K562 (cell line): ENCODE results near the gene S1PR1. TPM values are rescaled to one million over a fixed set of nuclear protein-coding genes. Genes with fewer than 3 reads are reported as not detected.

Experiments used
- ATAC-seq: fragments of 200-7000 bp; cut with Tn5 transposase; 3 replicates; pipeline ENCODE4 v1.9.1; 2020; ENCODE audit warnings: moderate library complexity
- BruUV-seq: library from RNA; stranded (reverse); fragments of 400-500 nt; replicated peaks from 2 replicates; lab custom pipeline; 2021; lab: Mats Ljungman, UMichigan
- CTCF ChIA-PET: fragments of 300-600 bp; formaldehyde crosslinking; extraction: SDS; loops from one replicate; lab custom pipeline; 2021; ENCODE audit warnings: low intra/inter-chr PET ratio; lab: Yijun Ruan, JAX
- POLR2A ChIA-PET: fragments of 300-600, 350-650 bp; sonication (Branson Sonifier 250); formaldehyde crosslinking; extraction: SDS; loops from one replicate; lab custom pipeline; 2021; ENCODE audit warnings: antibody characterized with exemption, inconsistent platforms; lab: Yijun Ruan, JAX
- DNase-seq, 4 experiments: peaks; one replicate each; pipeline versions ENCODE4 v3.0.0 to v3.0.0-alpha.2; 2011 to 2018; ENCODE audit warnings: low spot score in 3 of 4, mixed read lengths in 3 of 4; ENCODE audit errors: extremely low read depth in 1 of 4
- FAIRE-seq: peaks from 2 replicates; lab custom pipeline; 2011; peaks lifted over from hg19 to GRCh38; lab: Jason Lieb, UNC
- H2AFZ ChIP-seq: 2 replicates; pipeline ENCODE4 v1.6.0; 2011; ENCODE audit warnings: low read depth, low read length, control low read depth, inconsistent platforms
- H3K27ac ChIP-seq: fragments of 200-600 bp; 3 replicates; pipeline ENCODE4 v1.8.0; 2011; ENCODE audit warnings: low read depth, mild to moderate bottlenecking, control low read depth, inconsistent platforms, low read length, moderate library complexity, mixed read lengths; ENCODE audit errors: extremely low read depth
- H3K27me3 ChIP-seq, 2 experiments: fragments of 300-600 bp in 1 of 2; 2 replicates in 1 of 2; 3 replicates in 1 of 2; pipeline versions ENCODE4 v1.6.0 to v1.8.0; 2011; ENCODE audit warnings: inconsistent platforms in 2 of 2, low read length in 2 of 2, mild to moderate bottlenecking in 1 of 2, mixed read lengths in 1 of 2, moderate library complexity in 1 of 2; ENCODE audit not compliant: control insufficient read depth in 2 of 2, insufficient read depth in 2 of 2
- H3K36me3 ChIP-seq: fragments of 300-600 bp; 3 replicates; pipeline ENCODE4 v1.8.0; 2011; ENCODE audit warnings: mild to moderate bottlenecking, low read length, inconsistent platforms; ENCODE audit not compliant: control insufficient read depth, insufficient read depth
- H3K4me1 ChIP-seq, 2 experiments: fragments of 200-600 bp in 1 of 2; replicated peaks in 1 of 2; 2 replicates in 1 of 2; 3 replicates in 1 of 2; pipeline versions ENCODE4 v1.5.1 to v1.8.0; 2011; ENCODE audit warnings: inconsistent platforms in 2 of 2, low read length in 2 of 2, mild to moderate bottlenecking in 1 of 2, mixed read lengths in 1 of 2, moderate library complexity in 1 of 2; ENCODE audit not compliant: control insufficient read depth in 2 of 2, insufficient read depth in 2 of 2
- H3K4me2 ChIP-seq: 2 replicates; pipeline ENCODE4 v1.6.1; 2011; ENCODE audit warnings: low read length, control low read depth, inconsistent platforms, mixed read lengths; ENCODE audit not compliant: insufficient read depth
- H3K4me3 ChIP-seq: fragments of 200-600 bp; sonication (generic), shearing (Covaris generic); 2 replicates; pipeline ENCODE4 v1.5.1; 2016; ENCODE audit warnings: control low read depth, inconsistent platforms
- H3K79me2 ChIP-seq: fragments of 200-600 bp; 3 replicates; pipeline ENCODE4 v1.8.0; 2011; ENCODE audit warnings: low read length, inconsistent platforms; ENCODE audit not compliant: control insufficient read depth, insufficient read depth
- H3K9ac ChIP-seq, 2 experiments: 2 replicates each; pipeline versions ENCODE4 v1.6.0 to v1.6.1; 2011; ENCODE audit warnings: low read depth in 2 of 2, low read length in 2 of 2, control low read depth in 1 of 2, inconsistent platforms in 1 of 2, mild to moderate bottlenecking in 1 of 2, mixed read lengths in 1 of 2; ENCODE audit not compliant: insufficient read depth in 1 of 2
- H3K9me1 ChIP-seq: one replicate; pipeline ENCODE4 v1.6.0; 2011; ENCODE audit warnings: inconsistent platforms, mild to moderate bottlenecking, low read length, moderate library complexity; ENCODE audit not compliant: control insufficient read depth, insufficient read depth
- H3K9me3 ChIP-seq: replicated peaks from 2 replicates; pipeline ENCODE4 v1.5.1; 2011; ENCODE audit warnings: low read depth, low read length, inconsistent platforms; ENCODE audit not compliant: control insufficient read depth, insufficient read depth
- H4K20me1 ChIP-seq: replicated peaks from 2 replicates; pipeline ENCODE4 v1.6.1; 2011; ENCODE audit warnings: low read length, inconsistent platforms, mixed read lengths; ENCODE audit not compliant: control insufficient read depth, insufficient read depth
- ATF4 ChIP-seq: fragments of 450-650 bp; formaldehyde crosslinking; IDR thresholded peaks from 2 replicates; pipeline ENCODE4 v1.4.0; 2022; ENCODE audit warnings: mild to moderate bottlenecking, moderate library complexity
- CBFA2T3 ChIP-seq: fragments of 450-650 bp; IDR thresholded peaks from 2 replicates; pipeline ENCODE4 v1.6.1; 2017
- CEBPG ChIP-seq, 3 experiments: fragments of 200-800 bp in 1 of 3; sonication (Bioruptor generic) in 1 of 3; sonication (generic) in 1 of 3; formaldehyde crosslinking in 1 of 3; IDR thresholded peaks in 2 of 3; conservative IDR thresholded peaks in 1 of 3; 2 replicates each; pipeline versions ENCODE4 v1.6.1 to v1.8.0; 2016 to 2022; ENCODE audit warnings: missing compliant biosample characterization in 2 of 3, missing genetic modification characterization in 2 of 3, mild to moderate bottlenecking in 1 of 3, missing genetic modification reagents in 1 of 3
- CHD1 ChIP-seq: fragments of 200-600 bp; sonication (generic); IDR thresholded peaks from one replicate; pipeline ENCODE4 v1.6.1; 2012; ENCODE audit warnings: mild to moderate bottlenecking, moderate library complexity, low read length, inconsistent platforms
- DDX20 ChIP-seq: fragments of 450-650 bp; IDR thresholded peaks from 2 replicates; pipeline ENCODE4 v1.6.1; 2016; ENCODE audit warnings: missing genetic modification characterization, low read depth, mild to moderate bottlenecking, missing compliant biosample characterization, moderate library complexity
- FOXK2 ChIP-seq, 2 experiments: fragments of 450-650 bp; IDR thresholded peaks in 1 of 2; conservative IDR thresholded peaks in 1 of 2; 2 replicates each; pipeline ENCODE4 v1.6.1; 2016; ENCODE audit warnings: low read depth in 2 of 2, mild to moderate bottlenecking in 1 of 2
- GATA2 ChIP-seq: sonication (generic); formaldehyde crosslinking; IDR thresholded peaks from 2 replicates; pipeline ENCODE4 v1.4.0; 2020; ENCODE audit warnings: mild to moderate bottlenecking, missing genetic modification reagents
- IRF9 ChIP-seq: fragments of 450-650 bp; IDR thresholded peaks from 2 replicates; pipeline ENCODE4 v1.6.1; 2016; ENCODE audit warnings: missing biosample characterization, missing genetic modification characterization
- MEIS2 ChIP-seq: fragments of 450-650 bp; IDR thresholded peaks from 2 replicates; pipeline ENCODE4 v1.6.1; 2014; ENCODE audit warnings: mild to moderate bottlenecking; ENCODE audit not compliant: partially characterized antibody
- NFRKB ChIP-seq: fragments of 450-650 bp; IDR thresholded peaks from 2 replicates; pipeline ENCODE4 v1.6.1; 2016; ENCODE audit warnings: low read depth
- PBX2 ChIP-seq, 2 experiments: IDR thresholded peaks in 1 of 2; conservative IDR thresholded peaks in 1 of 2; 2 replicates each; pipeline ENCODE4 v1.6.1; 2016; ENCODE audit warnings: low read depth in 2 of 2, mild to moderate bottlenecking in 1 of 2, missing compliant biosample characterization in 1 of 2, missing genetic modification characterization in 1 of 2, moderate library complexity in 1 of 2
- PTBP1 ChIP-seq: fragments of 200-400 bp; formaldehyde crosslinking; IDR thresholded peaks from 2 replicates; pipeline ENCODE4 v1.6.1; 2017; ENCODE audit warnings: low read depth, low read length
- TCF3 ChIP-seq: sonication (generic); formaldehyde crosslinking; IDR thresholded peaks from 2 replicates; pipeline ENCODE4 v1.4.0; 2020; ENCODE audit warnings: mild to moderate bottlenecking, missing genetic modification reagents
- ZNF23 ChIP-seq: fragments of 250-450 bp; sonication (Bioruptor Pico); IDR thresholded peaks from 2 replicates; pipeline ENCODE4 v1.4.0; 2020; ENCODE audit warnings: mild to moderate bottlenecking
- ZNF324 ChIP-seq: fragments of 250-450 bp; sonication (Bioruptor Pico); IDR thresholded peaks from 2 replicates; pipeline ENCODE4 v1.4.0; 2020; ENCODE audit warnings: mild to moderate bottlenecking
- WGBS: fragments of 100-300 bp; shearing (Covaris generic); methylation state at CpG from one replicate; pipeline ENCODE4 v1.1.6; 2016; ENCODE audit warnings: low coverage, mixed read lengths; ENCODE audit not compliant: insufficient coverage; ENCODE audit errors: missing lambda C conversion rate; 5-methylcytosine and 5-hydroxymethylcytosine counted together
- in situ Hi-C: fragments of 300-500 bp; cut with MboI; formaldehyde crosslinking; loops from 4 replicates; pipeline ENCODE4 v1.15.0; 2018; ENCODE audit warnings: inconsistent platforms, mixed read lengths
- intact Hi-C: fragments of 100-400 bp; cut with micrococcal nuclease; formaldehyde crosslinking; loops from 2 replicates; pipeline ENCODE4 v1.14.2; 2022
- polyA plus RNA-seq, 8 experiments: library from polyadenylated mRNA; depleted of rRNA in 4 of 8; stranded (reverse) in 5 of 8; unstranded in 3 of 8; fragments of >200 nt; fragmentation: Nextera tagmentation in 2 of 8; fragmentation: Illumina TruSeq in 1 of 8; extraction: Ambion mirVana in 2 of 8; extraction: Trizol in 1 of 8; gene quantifications; 2 replicates each; pipeline versions ENCODE4 v1.2.1 to v1.2.3, GENCODE V29; 2011 to 2014; ENCODE audit warnings: inconsistent platforms in 1 of 8, missing spikeins in 1 of 8
- total RNA-seq, 7 experiments: library from RNA; depleted of rRNA in 6 of 7; stranded (reverse); fragments of >200 nt in 6 of 7; fragmentation: Illumina TruSeq in 2 of 7; extraction: Trizol in 2 of 7; gene quantifications; 2 replicates each; pipeline versions ENCODE4 v1.2.1 to v1.2.3, GENCODE V29; 2011 to 2021; ENCODE audit warnings: low replicate concordance in 1 of 7

The S1PR1 gene
- total and polyA plus RNA-seq, 9 of the 15 experiments (the other 6 are each of a cell fraction or from before 2014, with no cell fraction given): 0.22 to 1.2 (median 0.43) TPM

DNA sequence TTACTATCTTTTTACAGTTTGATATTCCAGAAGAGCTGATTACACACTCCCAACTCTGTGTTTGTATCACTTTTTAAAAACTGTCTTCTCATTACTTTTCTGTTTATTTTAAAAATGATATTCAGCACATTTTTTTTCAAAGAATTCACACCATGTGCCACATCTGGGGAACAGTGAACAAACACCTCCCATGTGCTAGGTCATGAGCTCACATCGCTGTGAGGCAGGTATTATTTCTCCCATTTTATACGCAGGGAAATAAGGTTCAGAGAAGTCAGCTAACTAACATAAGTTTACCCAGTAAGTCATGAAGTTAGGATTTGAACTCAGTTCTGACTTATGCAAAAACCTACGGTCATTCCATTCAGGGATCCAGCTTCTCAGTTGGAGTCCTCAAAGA, 44.9 kb downstream of the S1PR1 start (continued):
- TF ChIP-seq IRF9 (tag) (no peak), ATF4 (CRISPR knock-in tag) (no peak), NFRKB (no peak), DDX20 (no peak), FOXK2 (conservative IDR thresholded peaks at IDR 0.05 in 1 of 2, IDR thresholded peaks at IDR 0.05 in 1 of 2; ENCODE audit: low read depth in 2 of 2) (no peak)
- TF ChIP-seq, all 486 proteins: peak for 2

- POLR2A ChIA-PET: no interaction called here
- Histone ChIP-seq H2AFZ (no peak overlapping the region), H3K27ac (no peak overlapping the region), H3K4me2 (no peak overlapping the region), H3K9ac (no peak overlapping the region), H3K27me3 (no peaks in the 10 kb centered on the region; a peak in 1 of 5 replicates), H3K36me3 (no peaks in the 10 kb centered on the region), H3K4me1 (peaks cover 9 to 33% of the 10 kb centered on the region in 2 experiments), H3K9me3 (no peaks in the 10 kb centered on the region), H3K4me3 (no peak overlapping the region), H3K79me2 (no peaks in the 10 kb centered on the region), H4K20me1 (0 out of 2 replicates have a peak, but pooled peaks cover 4% of the 10 kb centered on the region), H3K9me1 (no peaks in the 10 kb centered on the region)
- ATAC-seq (no peak), FAIRE-seq (no peak), DNase-seq (no peak)
- WGBS: 54% methylated on average over 10 of the region's 10 CpGs
- intact Hi-C loops (loop anchor here (1.0 to 10.0 kb wide), 3 partner anchors 45 to 258 kb away; partner anchors contain the start of genes DPH5 and S1PR1), in situ Hi-C loops (loop anchor here (10.0 kb wide), 1 partner anchor 148 kb away; no protein-coding TSS in a partner anchor)
- CTCF ChIA-PET: no interaction called here
- no TSS peak for BruUV-seq
- TF ChIP-seq CHD1: no peak
- no peak for TF ChIP-seq ZNF23
- TF ChIP-seq PTBP1: no peak
- peak; percentile 21 for TF ChIP-seq CBFA2T3
- TF ChIP-seq PBX2 (CRISPR knock-in tag; IDR thresholded peaks at IDR 0.05; ENCODE audit: low read depth): no peak
- TF ChIP-seq PBX2 (tag; conservative IDR thresholded peaks at IDR 0.05; ENCODE audit: low read depth): peak; percentile 45; the same call in 1 of the 2 replicates
- no peak for TF ChIP-seq CEBPG (CRISPR knock-in tag; IDR thresholded peaks at IDR 0.05)
- TF ChIP-seq CEBPG (tag; conservative IDR thresholded peaks at IDR 0.05 in 1 of 2, IDR thresholded peaks at IDR 0.05 in 1 of 2): peak; percentile 46 to 68; a peak in 3 of 4 replicates
- 0 out of 2 replicates have a peak, but pooled peaks have one; percentile 26 for TF ChIP-seq GATA2 (CRISPR knock-in tag)
- peak; percentile 40 for TF ChIP-seq MEIS2
- TF ChIP-seq ZNF324 (CRISPR knock-in tag): no peak
- TF ChIP-seq TCF3 (CRISPR knock-in tag): 0 out of 2 replicates have a peak, but pooled peaks have one; percentile 29
Observed at GRCh38 chr1:101282314-101283038, 45.7 kb downstream of the S1PR1 start.
